Measurements from ENCODE around the gene CCDC33. TPM values are rescaled to one million over a fixed set of nuclear protein-coding genes. Genes with fewer than 3 reads are reported as not detected.

Gene CCDC33
- total RNA-seq, 1 experiment from 2014 or later: 10.6 TPM

DNA sequence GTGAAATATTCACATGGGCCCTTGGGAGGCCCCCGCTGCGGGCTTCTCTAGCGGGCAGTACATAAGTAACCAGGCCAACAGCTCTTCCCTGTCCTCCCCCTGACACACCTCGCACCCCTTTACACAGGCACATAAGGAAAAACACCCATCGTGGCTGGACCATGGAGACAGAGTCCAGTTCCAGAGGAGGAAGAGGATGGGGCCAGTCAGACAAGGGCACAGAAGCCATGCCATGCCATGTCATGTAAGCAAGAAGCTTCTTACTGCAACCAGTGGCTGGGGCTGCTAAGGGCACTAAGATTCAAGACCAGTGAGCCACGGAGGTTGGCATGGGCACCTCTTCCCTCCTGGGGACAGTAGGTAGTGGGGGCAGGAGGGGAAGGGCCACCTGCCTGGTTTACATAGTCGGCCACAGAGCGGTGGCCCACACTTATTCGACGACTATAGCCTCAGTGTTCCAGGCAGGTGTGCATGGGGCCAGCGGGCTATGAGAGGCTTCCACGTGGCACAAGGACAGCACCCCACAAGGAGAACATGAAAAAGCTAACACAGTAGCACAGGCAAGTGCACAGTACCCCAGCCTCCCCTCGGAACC is 137.0 kb downstream of the CCDC33 start:
- DNase-seq (ENCODE audit: low spot score) (no peak), ATAC-seq (peak; percentile 0; the same call in 1 of the 2 replicates)
- ChIA-PET CTCF (interaction anchor here (0.6 to 3.8 kb wide), 22 partner anchors 9 to 422 kb away, joined by 3 to 36 read pairs (median 5); partner anchors contain the start of genes ARID3B and UBL7), POLR2A (interaction anchor here (0.6 kb wide), 1 partner anchor 246 kb away, joined by 4 read pairs; no protein-coding TSS in a partner anchor)
- H3K36me3 Mint-ChIP-seq: no peaks in the 10 kb centered on the region
- peak overlapping the region; percentile 70 for H3K4me3 Mint-ChIP-seq
- no peaks in the 10 kb centered on the region for H3K9me3 Mint-ChIP-seq
- H3K4me1 Mint-ChIP-seq: peaks cover 16% of the 10 kb centered on the region
- H3K27me3 Mint-ChIP-seq (ENCODE audit: low read depth): no peaks in the 10 kb centered on the region; the same call in 1 of the 2 replicates
- no peak overlapping the region for H3K27ac Mint-ChIP-seq
- TF ChIP-seq NR1H2 (CRISPR knock-in tag; IDR thresholded peaks at IDR 0.05) (no peak), GRHL2 (CRISPR knock-in tag; IDR thresholded peaks at IDR 0.05; ENCODE audit: insufficient replicate concordance, severe bottlenecking) (no peak), TP53 (CRISPR knock-in tag; IDR thresholded peaks at IDR 0.05) (no peak), CREM (CRISPR knock-in tag; IDR thresholded peaks at IDR 0.05) (no peak), GTF2I (CRISPR knock-in tag; conservative IDR thresholded peaks at IDR 0.05) (no peak)
- TF ChIP-seq, protein P1, sequence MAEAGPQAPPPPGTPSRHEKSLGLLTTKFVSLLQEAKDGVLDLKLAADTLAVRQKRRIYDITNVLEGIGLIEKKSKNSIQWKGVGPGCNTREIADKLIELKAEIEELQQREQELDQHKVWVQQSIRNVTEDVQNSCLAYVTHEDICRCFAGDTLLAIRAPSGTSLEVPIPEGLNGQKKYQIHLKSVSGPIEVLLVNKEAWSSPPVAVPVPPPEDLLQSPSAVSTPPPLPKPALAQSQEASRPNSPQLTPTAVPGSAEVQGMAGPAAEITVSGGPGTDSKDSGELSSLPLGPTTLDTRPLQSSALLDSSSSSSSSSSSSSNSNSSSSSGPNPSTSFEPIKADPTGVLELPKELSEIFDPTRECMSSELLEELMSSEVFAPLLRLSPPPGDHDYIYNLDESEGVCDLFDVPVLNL (CRISPR knock-in tag; IDR thresholded peaks at IDR 0.05; ENCODE audit: borderline replicate concordance, low read depth): no peak
- TF ChIP-seq, protein P2, sequence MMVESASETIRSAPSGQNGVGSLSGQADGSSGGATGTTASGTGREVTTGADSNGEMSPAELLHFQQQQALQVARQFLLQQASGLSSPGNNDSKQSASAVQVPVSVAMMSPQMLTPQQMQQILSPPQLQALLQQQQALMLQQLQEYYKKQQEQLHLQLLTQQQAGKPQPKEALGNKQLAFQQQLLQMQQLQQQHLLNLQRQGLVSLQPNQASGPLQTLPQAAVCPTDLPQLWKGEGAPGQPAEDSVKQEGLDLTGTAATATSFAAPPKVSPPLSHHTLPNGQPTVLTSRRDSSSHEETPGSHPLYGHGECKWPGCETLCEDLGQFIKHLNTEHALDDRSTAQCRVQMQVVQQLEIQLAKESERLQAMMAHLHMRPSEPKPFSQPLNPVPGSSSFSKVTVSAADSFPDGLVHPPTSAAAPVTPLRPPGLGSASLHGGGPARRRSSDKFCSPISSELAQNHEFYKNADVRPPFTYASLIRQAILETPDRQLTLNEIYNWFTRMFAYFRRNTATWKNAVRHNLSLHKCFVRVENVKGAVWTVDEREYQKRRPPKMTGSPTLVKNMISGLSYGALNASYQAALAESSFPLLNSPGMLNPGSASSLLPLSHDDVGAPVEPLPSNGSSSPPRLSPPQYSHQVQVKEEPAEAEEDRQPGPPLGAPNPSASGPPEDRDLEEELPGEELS (CRISPR knock-in tag; IDR thresholded peaks at IDR 0.05): no peak
- TF ChIP-seq, protein P3, sequence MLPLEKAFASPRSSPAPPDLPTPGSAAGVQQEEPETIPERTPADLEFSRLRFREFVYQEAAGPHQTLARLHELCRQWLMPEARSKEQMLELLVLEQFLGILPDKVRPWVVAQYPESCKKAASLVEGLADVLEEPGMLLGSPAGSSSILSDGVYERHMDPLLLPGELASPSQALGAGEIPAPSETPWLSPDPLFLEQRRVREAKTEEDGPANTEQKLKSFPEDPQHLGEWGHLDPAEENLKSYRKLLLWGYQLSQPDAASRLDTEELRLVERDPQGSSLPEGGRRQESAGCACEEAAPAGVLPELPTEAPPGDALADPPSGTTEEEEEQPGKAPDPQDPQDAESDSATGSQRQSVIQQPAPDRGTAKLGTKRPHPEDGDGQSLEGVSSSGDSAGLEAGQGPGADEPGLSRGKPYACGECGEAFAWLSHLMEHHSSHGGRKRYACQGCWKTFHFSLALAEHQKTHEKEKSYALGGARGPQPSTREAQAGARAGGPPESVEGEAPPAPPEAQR (CRISPR knock-in tag; IDR thresholded peaks at IDR 0.05): no peak

DNA sequence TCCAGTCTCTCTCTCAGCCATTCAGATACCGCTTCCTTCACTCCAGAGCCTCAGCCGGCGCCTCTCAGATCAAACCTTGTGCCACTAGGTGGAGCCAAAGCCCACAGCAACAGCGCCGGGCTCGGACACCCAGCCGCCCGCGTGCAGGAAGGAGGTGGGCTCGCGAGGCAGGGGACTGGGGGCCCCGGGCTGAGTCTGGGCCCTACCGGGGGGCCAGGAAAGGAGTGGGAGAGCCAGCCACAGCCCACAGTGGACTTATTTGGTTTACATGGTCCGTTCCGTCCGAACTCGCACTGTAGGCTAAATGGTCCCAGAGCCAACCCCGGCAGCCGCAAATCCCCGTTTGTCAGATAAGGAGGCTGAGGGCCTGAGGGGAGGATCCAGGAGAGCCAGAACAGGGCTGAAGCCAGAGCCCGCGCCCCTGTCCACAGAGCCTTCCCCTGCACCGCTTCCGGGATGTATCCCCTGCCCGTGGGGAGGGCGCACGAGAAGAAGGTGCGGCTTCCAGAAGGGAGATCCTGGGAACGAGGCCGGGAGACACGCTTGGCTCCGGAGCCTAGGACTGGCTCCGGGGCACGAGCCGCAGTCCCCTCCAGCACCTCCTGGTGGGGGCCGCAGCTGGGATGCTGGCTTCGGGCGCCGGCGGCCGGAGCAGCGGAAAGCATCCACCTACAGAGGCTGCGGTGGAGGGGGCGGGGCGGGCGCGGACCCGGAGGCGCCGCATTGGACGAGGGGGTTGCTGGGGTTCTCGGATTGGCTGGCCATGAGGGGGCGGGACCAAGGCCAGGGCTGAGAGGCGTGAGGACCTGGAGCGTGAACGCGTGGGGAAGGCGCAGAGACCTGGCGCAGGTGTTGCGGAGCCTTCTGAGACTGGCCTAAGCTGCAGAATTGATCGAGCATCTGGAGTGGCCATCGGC is 137.9 kb downstream of the CCDC33 start:
- Mint-ChIP-seq H3K36me3 (no peaks in the 10 kb centered on the region), H3K9me3 (no peaks in the 10 kb centered on the region), H3K4me3 (peak overlapping the region; percentile 70), H3K4me1 (peaks cover 19% of the 10 kb centered on the region), H3K27me3 (ENCODE audit: low read depth) (no peaks in the 10 kb centered on the region; the same call in 1 of the 2 replicates), H3K27ac (peak overlapping the region; percentile 63; the same call in 1 of the 2 replicates)
- DNase-seq (ENCODE audit: low spot score) (peak; percentile 97), ATAC-seq (peak; percentile 92)
- ChIA-PET POLR2A (interaction anchor here (0.6 to 1.0 kb wide), 4 partner anchors 51 to 386 kb away, joined by 3 to 5 read pairs (median 4); no protein-coding TSS in a partner anchor), CTCF (interaction anchor here (0.5 to 3.8 kb wide), 44 partner anchors 8 to 460 kb away, joined by 3 to 36 read pairs (median 4); partner anchors contain the start of genes ARID3B, CPLX3, PML and SEMA7A)
- TF ChIP-seq, protein P4, sequence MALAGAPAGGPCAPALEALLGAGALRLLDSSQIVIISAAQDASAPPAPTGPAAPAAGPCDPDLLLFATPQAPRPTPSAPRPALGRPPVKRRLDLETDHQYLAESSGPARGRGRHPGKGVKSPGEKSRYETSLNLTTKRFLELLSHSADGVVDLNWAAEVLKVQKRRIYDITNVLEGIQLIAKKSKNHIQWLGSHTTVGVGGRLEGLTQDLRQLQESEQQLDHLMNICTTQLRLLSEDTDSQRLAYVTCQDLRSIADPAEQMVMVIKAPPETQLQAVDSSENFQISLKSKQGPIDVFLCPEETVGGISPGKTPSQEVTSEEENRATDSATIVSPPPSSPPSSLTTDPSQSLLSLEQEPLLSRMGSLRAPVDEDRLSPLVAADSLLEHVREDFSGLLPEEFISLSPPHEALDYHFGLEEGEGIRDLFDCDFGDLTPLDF (CRISPR knock-in tag; IDR thresholded peaks at IDR 0.05): no peak
- TF ChIP-seq SMAD4 (CRISPR knock-in tag; IDR thresholded peaks at IDR 0.05) (no peak), TCF7 (CRISPR knock-in tag; IDR thresholded peaks at IDR 0.05; ENCODE audit: low read depth) (no peak), EMX1 (CRISPR knock-in tag; IDR thresholded peaks at IDR 0.05) (no peak), ZNF671 (CRISPR knock-in tag; IDR thresholded peaks at IDR 0.05) (no peak), TP53 (CRISPR knock-in tag; IDR thresholded peaks at IDR 0.05) (no peak), NR2C2 (CRISPR knock-in tag; IDR thresholded peaks at IDR 0.05) (no peak), TEAD1 (CRISPR knock-in tag; IDR thresholded peaks at IDR 0.05) (peak; percentile 29; the same call in 1 of the 2 replicates)
- TF ChIP-seq, protein P5, sequence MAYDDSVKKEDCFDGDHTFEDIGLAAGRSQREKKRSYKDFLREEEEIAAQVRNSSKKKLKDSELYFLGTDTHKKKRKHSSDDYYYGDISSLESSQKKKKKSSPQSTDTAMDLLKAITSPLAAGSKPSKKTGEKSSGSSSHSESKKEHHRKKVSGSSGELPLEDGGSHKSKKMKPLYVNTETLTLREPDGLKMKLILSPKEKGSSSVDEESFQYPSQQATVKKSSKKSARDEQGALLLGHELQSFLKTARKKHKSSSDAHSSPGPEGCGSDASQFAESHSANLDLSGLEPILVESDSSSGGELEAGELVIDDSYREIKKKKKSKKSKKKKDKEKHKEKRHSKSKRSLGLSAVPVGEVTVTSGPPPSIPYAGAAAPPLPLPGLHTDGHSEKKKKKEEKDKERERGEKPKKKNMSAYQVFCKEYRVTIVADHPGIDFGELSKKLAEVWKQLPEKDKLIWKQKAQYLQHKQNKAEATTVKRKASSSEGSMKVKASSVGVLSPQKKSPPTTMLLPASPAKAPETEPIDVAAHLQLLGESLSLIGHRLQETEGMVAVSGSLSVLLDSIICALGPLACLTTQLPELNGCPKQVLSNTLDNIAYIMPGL (CRISPR knock-in tag; IDR thresholded peaks at IDR 0.05): peak; percentile 49; the same call in 1 of the 2 replicates
- TF ChIP-seq, protein P6, sequence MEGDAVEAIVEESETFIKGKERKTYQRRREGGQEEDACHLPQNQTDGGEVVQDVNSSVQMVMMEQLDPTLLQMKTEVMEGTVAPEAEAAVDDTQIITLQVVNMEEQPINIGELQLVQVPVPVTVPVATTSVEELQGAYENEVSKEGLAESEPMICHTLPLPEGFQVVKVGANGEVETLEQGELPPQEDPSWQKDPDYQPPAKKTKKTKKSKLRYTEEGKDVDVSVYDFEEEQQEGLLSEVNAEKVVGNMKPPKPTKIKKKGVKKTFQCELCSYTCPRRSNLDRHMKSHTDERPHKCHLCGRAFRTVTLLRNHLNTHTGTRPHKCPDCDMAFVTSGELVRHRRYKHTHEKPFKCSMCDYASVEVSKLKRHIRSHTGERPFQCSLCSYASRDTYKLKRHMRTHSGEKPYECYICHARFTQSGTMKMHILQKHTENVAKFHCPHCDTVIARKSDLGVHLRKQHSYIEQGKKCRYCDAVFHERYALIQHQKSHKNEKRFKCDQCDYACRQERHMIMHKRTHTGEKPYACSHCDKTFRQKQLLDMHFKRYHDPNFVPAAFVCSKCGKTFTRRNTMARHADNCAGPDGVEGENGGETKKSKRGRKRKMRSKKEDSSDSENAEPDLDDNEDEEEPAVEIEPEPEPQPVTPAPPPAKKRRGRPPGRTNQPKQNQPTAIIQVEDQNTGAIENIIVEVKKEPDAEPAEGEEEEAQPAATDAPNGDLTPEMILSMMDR (IDR thresholded peaks at IDR 0.05): peak; percentile 85

Data from WTC11 (cell line).